GM12875 (cell line): Measurements from ENCODE around the gene RAB19.

Experiments used
- H3K4me3 ChIP-seq: one replicate; pipeline ENCODE4 v1.5.1; 2011; ENCODE audit warnings: low read depth, low read length, control low read depth
- CTCF ChIP-seq: IDR thresholded peaks from 2 replicates; pipeline ENCODE4 v1.5.1; 2011; ENCODE audit warnings: low read depth, mild to moderate bottlenecking, control low read depth, inconsistent platforms, low read length, moderate library complexity, borderline replicate concordance; ENCODE audit not compliant: insufficient read depth

RAB19 gene

GRCh38 chr7:140403878-140404564 is at the start of gene RAB19:
RAB19 (plus strand) TSS chr7:140404058; CDS start chr7:140407647, 3,589 bp downstream.
- TF ChIP-seq CTCF = no peak
- H3K4me3 ChIP-seq = peak within 1 kb of the TSS; percentile 35

DNA sequence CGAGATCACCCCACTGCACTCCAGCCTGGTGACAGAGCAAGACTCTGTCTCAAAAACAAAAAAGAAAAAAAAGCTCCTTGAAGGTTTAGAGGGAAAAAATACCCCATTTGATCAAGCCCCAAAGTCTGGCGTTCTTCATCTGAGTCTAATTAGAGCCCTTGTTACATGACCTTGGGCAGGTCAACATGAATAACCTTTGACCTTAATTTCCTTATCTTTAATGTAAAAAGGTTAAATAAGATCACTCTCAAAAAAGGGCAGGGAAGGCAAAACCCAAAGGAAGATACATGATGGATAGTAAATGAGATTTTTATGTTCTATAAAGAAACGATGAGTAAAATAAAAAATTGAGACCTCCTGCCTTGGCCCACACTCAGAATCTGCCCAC is 45.8 kb upstream of the RAB19 start:
- TF ChIP-seq CTCF = no peak
- no peak overlapping the region for H3K4me3 ChIP-seq

- no peak for TF ChIP-seq CTCF
- no peak overlapping the region for H3K4me3 ChIP-seq
Measured at GRCh38 chr7:140358412-140359051, 45.3 kb upstream of the RAB19 start.

DNA sequence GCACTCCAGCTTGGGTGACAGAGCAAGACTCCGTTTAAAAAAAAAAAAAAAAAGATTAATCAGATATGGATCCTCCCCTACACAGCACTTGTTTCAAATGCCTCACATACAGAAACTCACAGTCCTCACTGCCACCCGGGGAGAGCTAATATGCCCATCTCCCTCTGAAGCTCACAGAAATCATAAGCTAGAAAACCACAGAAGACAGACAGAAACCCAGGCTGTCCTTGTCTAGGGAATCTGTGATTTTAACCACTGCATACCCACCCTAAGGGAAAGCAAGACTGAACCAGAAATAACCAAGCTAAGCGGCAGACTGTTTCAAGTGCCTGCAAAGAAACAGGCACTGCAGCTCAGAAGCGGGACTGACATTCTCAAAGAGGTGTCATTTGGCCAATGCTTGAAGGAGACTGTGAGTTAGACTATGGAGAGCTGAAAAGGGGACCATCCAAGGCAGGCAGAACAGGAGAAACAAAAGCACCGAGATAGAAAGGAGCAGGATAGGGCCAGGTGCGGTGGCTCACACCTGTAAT is 43.1 kb upstream of the RAB19 start:
- no peak for TF ChIP-seq CTCF
- no peak overlapping the region for H3K4me3 ChIP-seq

GRCh38 chr7:140364819-140365218 is 39.0 kb upstream of the RAB19 start:
- H3K4me3 ChIP-seq = no peak overlapping the region
- no peak for TF ChIP-seq CTCF

DNA sequence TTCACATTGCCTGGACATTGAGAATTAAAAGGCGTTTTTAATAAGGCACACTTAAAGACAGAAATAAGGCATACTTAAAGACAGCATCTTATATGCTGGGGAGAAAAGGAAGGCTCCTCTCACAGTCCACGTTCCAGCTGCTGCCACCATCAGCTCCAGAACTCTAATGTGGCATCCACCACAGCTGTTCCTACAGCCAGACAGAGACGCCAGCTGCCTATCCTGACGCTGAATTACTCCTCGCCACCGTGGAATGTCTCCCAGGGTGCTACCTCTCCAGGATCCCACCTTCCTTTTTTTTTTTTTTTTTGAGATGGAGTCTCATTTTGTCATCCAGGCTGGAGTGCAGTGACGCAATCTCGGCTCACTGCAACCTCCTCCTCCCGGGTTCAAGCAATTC is 36.3 kb upstream of the RAB19 start:
- no peak for TF ChIP-seq CTCF
- no peak overlapping the region for H3K4me3 ChIP-seq

- H3K4me3 ChIP-seq = no peak overlapping the region
- no peak for TF ChIP-seq CTCF
Measured at GRCh38 chr7:140369294-140369693, 34.6 kb upstream of the RAB19 start.
